HG02973 (cell line): ENCODE data around the gene KLHL42.

Source experiments
- ATAC-seq: cut with Tn5 transposase; IDR thresholded peaks from one replicate; pipeline ENCODE4 v1.9.1; 2021; ENCODE audit warnings: moderate library complexity; ENCODE audit not compliant: unreplicated experiment

The KLHL42 gene

DNA sequence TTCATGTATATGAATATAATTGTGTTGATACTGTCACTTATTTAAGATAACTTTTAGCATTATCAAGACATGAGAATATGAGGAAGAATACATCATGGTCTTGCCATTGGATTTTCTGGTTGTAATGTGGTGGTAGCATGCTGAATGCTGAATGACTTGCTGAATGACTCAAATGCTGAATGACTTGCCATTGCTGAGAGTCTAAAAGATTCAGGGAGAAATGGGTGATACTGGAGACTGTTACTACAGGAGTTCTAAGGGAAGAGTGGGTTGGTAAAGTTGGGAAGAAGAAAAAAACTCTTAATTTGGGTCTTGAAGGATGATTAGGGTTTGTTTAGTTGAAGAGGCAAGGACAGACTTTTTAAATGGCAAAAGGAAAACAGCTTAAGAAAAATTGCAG, 72.1 kb downstream of the KLHL42 start:
- ATAC-seq: no peak
